ENCODE results near the gene LACRT.

The LACRT gene

DNA sequence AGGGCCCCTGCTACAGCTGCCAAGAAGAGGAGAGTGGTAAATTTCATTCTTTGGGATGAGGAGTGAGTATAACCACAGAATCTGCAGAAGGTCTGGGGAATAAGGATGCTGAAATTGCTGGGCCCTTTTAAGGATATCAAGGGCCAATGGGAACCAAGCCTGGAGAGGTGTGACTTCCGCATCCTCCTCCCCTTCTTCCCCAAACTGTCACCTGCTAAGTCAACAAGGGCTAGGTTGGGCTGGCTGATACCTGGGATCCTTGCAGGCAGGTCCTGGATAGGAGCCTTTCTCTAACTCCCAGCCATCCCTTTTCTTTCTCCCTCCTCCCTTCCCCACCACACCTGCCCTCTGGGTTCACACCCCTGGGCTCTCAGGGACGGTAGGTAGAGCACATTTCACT, at the start of gene LACRT:
LACRT (minus strand) TSS at position 101 of the 400 bp plus-strand sequence; CDS start at position 47, 54 bp downstream.
- CTCF ChIA-PET = no interaction called here
- TF ChIP-seq TARDBP (IDR thresholded peaks at IDR 0.05) (no peak), ELF4 (IDR thresholded peaks at IDR 0.05) (no peak), CTBP1 (IDR thresholded peaks at IDR 0.05; ENCODE audit: borderline replicate concordance) (no peak), FOXK2 (IDR thresholded peaks at IDR 0.05) (no peak), SUZ12 (IDR thresholded peaks at IDR 0.05) (no peak), SP1 (IDR thresholded peaks at IDR 0.05) (no peak), FOXM1 (IDR thresholded peaks at IDR 0.05; ENCODE audit: borderline replicate concordance) (no peak), HDGF (IDR thresholded peaks at IDR 0.05; ENCODE audit: borderline replicate concordance) (no peak), ARNT (IDR thresholded peaks at IDR 0.05) (no peak), L3MBTL2 (conservative IDR thresholded peaks at IDR 0.05) (no peak), ZNF384 (IDR thresholded peaks at IDR 0.05) (no peak), PKNOX1 (IDR thresholded peaks at IDR 0.05) (no peak), BHLHE40 (IDR thresholded peaks at IDR 0.05; ENCODE audit: borderline replicate concordance) (no peak), LEF1 (IDR thresholded peaks at IDR 0.05; ENCODE audit: borderline replicate concordance) (no peak), FOXA1 (IDR thresholded peaks at IDR 0.05) (no peak), NFRKB (IDR thresholded peaks at IDR 0.05) (no peak)
- POLR2A ChIA-PET = no interaction called here
- no peak for DNase-seq (ENCODE audit: extremely low spot score)

- ChIA-PET CTCF (no interaction called here), POLR2A (no interaction called here)
- no peak for DNase-seq (ENCODE audit: extremely low spot score)
- TF ChIP-seq ELF4 (IDR thresholded peaks at IDR 0.05) = no peak
- no peak for TF ChIP-seq HDGF (IDR thresholded peaks at IDR 0.05; ENCODE audit: borderline replicate concordance)
- peak; percentile 44 for TF ChIP-seq PKNOX1 (IDR thresholded peaks at IDR 0.05)
- TF ChIP-seq LEF1 (IDR thresholded peaks at IDR 0.05; ENCODE audit: borderline replicate concordance) = no peak
- no peak for TF ChIP-seq FOXK2 (IDR thresholded peaks at IDR 0.05)
- no peak for TF ChIP-seq L3MBTL2 (conservative IDR thresholded peaks at IDR 0.05)
- no peak for TF ChIP-seq CTBP1 (IDR thresholded peaks at IDR 0.05; ENCODE audit: borderline replicate concordance)
Measured at GRCh38 chr12:54683398-54683797, 48.7 kb upstream of the LACRT start.

DNA sequence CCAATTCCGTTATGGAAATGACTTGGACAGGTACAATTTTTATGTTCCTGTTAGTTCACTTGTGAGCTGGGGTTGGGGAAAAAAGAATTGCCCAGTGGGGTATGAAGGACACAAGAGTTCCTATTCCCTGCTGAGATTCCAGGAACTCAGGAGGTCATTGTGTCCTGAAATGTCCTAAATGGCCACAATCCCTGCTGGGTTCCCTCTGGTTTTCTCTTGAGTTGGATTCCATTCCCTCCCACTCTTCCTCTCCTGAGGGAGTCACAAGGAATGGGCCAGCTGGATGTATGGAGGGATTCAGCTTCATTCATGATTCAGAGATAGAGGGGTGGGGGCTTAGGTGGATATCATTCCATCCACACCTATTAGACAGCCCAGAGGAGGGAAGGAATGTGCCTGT, 48.0 kb upstream of the LACRT start:
- DNase-seq (ENCODE audit: extremely low spot score) = no peak
- POLR2A ChIA-PET = no interaction called here
- CTCF ChIA-PET = no interaction called here
- TF ChIP-seq TARDBP (IDR thresholded peaks at IDR 0.05) (no peak), HDGF (IDR thresholded peaks at IDR 0.05; ENCODE audit: borderline replicate concordance) (no peak), CTBP1 (IDR thresholded peaks at IDR 0.05; ENCODE audit: borderline replicate concordance) (no peak), ZNF384 (IDR thresholded peaks at IDR 0.05) (no peak), BHLHE40 (IDR thresholded peaks at IDR 0.05; ENCODE audit: borderline replicate concordance) (no peak), FOXK2 (IDR thresholded peaks at IDR 0.05) (no peak), LEF1 (IDR thresholded peaks at IDR 0.05; ENCODE audit: borderline replicate concordance) (no peak), FOXA1 (IDR thresholded peaks at IDR 0.05) (no peak), ELF4 (IDR thresholded peaks at IDR 0.05) (no peak), L3MBTL2 (conservative IDR thresholded peaks at IDR 0.05) (no peak), SP1 (IDR thresholded peaks at IDR 0.05) (no peak), ARNT (IDR thresholded peaks at IDR 0.05) (no peak), NFRKB (IDR thresholded peaks at IDR 0.05) (no peak)

DNA sequence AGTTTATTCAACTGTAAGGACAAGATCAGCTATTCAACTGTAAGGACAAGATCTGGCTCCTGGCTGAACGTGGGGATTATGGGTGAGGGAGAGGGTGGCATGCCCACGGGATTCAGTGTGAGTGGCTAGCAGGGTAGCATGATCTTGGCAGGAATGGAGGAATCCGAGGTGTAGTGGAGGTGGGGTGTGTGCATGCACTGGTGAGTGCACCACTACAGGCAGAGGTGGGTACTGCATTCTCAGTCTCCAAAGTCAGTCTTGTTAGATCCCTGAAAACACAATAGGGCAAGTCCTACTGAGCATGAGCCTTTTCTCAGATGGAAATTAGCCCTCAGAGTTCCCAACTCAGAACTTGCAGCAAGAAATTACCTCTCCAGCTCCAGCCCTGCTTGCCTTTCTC, 45.7 kb upstream of the LACRT start:
- ChIA-PET CTCF (interaction anchor here (0.7 to 1.4 kb wide), 5 partner anchors 25 to 357 kb away, joined by 3 read pairs; no protein-coding TSS in a partner anchor), POLR2A (no interaction called here)
- peak; percentile 74 for DNase-seq (ENCODE audit: extremely low spot score)
- TF ChIP-seq PKNOX1 (IDR thresholded peaks at IDR 0.05) = no peak
- no peak for TF ChIP-seq BHLHE40 (IDR thresholded peaks at IDR 0.05; ENCODE audit: borderline replicate concordance)
- TF ChIP-seq TARDBP (IDR thresholded peaks at IDR 0.05) = no peak
- no peak for TF ChIP-seq SP1 (IDR thresholded peaks at IDR 0.05)

GRCh38 chr12:54678131-54678530, 43.4 kb upstream of the LACRT start:
- DNase-seq (ENCODE audit: extremely low spot score) = no peak
- ChIA-PET POLR2A (no interaction called here), CTCF (no interaction called here)
- no peak for TF ChIP-seq LEF1 (IDR thresholded peaks at IDR 0.05; ENCODE audit: borderline replicate concordance)
- TF ChIP-seq L3MBTL2 (conservative IDR thresholded peaks at IDR 0.05) = no peak
- TF ChIP-seq ZNF384 (IDR thresholded peaks at IDR 0.05) = no peak
- no peak for TF ChIP-seq FOXA1 (IDR thresholded peaks at IDR 0.05)
- TF ChIP-seq SUZ12 (IDR thresholded peaks at IDR 0.05) = no peak
- TF ChIP-seq BHLHE40 (IDR thresholded peaks at IDR 0.05; ENCODE audit: borderline replicate concordance) = no peak
- TF ChIP-seq CTBP1 (IDR thresholded peaks at IDR 0.05; ENCODE audit: borderline replicate concordance) = no peak
- no peak for TF ChIP-seq PKNOX1 (IDR thresholded peaks at IDR 0.05)
- TF ChIP-seq FOXM1 (IDR thresholded peaks at IDR 0.05; ENCODE audit: borderline replicate concordance) = no peak
- no peak for TF ChIP-seq TARDBP (IDR thresholded peaks at IDR 0.05)
- no peak for TF ChIP-seq NFRKB (IDR thresholded peaks at IDR 0.05)

DNA sequence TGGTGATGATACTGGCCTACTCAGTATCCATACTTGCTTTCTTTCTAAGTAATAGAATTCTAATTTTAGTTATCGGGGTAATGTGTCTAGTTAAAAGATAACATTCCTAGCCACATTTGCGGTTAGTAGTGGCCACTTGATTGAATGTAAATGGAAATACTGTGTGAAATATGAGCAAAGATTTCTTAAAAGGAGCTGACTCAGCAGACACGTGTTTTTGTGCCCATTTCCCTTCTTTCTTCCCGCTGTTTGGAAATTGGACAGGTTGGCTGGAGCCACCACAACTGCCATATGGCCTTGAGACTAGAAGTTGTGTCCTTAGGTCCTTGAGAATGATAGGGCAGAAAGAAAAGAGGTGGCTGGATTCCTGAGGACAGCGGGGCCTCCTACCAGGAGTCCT, 33.2 kb upstream of the LACRT start:
- TF ChIP-seq FOXA1 (IDR thresholded peaks at IDR 0.05) = no peak
- no peak for TF ChIP-seq PKNOX1 (IDR thresholded peaks at IDR 0.05)
- TF ChIP-seq ELF4 (IDR thresholded peaks at IDR 0.05) = no peak
- TF ChIP-seq ZNF384 (IDR thresholded peaks at IDR 0.05) = no peak
- TF ChIP-seq LEF1 (IDR thresholded peaks at IDR 0.05; ENCODE audit: borderline replicate concordance) = no peak
- no peak for TF ChIP-seq FOXK2 (IDR thresholded peaks at IDR 0.05)
- TF ChIP-seq SP1 (IDR thresholded peaks at IDR 0.05) = no peak
- no peak for TF ChIP-seq TARDBP (IDR thresholded peaks at IDR 0.05)
- TF ChIP-seq BHLHE40 (IDR thresholded peaks at IDR 0.05; ENCODE audit: borderline replicate concordance) = no peak
- no peak for DNase-seq (ENCODE audit: extremely low spot score)
- ChIA-PET CTCF (no interaction called here), POLR2A (no interaction called here)
